HG03571 (cell line): Measurements from ENCODE around the gene DCP1B.

Source experiments
- ATAC-seq: cut with Tn5 transposase; IDR thresholded peaks from one replicate; pipeline ENCODE4 v1.9.1; 2021; ENCODE audit not compliant: unreplicated experiment

DCP1B gene

DNA sequence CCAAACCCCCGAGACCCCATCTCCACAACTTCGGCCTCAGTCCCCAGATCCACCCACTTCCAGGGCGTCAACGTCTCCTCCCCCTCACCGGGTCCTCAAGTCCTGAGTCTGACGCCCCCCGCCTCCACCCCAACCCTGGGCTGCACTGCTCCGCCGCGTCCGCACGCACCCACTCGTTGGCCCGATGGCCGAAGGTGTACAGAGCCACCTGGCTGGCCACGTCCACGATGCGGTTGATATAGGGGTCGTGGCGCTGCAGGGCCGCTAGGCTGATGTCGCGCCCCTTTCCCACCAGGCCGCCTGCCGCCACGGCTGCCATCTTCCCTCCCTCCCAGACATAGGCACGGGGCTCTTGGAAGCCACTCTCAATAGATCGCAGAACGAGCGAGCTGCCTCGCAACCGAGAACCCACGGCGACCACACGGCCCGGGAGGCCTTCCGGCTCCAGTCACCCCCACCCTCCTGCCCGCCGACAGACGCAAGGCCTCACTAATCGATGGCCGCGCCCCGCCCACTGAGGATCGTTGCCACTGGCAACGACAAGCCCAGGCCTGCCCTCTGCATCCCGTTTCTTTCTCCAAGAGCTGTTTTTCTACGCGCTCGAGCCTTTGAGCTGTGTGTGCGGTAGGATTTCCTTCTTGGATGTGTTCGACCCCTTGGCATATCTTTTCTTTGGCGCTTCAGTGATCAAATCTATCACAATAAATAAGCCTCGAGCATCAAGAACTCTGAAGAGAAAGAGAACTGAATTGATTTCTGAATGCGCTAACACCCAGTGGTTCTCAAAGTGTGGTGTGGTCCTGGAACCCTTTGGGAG, at the start of gene DCP1B:
Gene DCP1B (minus strand): TSS at position 345 of the 817 bp plus-strand sequence. CDS start 26 bp downstream, at position 319.
- ATAC-seq = peak; percentile 91

DNA sequence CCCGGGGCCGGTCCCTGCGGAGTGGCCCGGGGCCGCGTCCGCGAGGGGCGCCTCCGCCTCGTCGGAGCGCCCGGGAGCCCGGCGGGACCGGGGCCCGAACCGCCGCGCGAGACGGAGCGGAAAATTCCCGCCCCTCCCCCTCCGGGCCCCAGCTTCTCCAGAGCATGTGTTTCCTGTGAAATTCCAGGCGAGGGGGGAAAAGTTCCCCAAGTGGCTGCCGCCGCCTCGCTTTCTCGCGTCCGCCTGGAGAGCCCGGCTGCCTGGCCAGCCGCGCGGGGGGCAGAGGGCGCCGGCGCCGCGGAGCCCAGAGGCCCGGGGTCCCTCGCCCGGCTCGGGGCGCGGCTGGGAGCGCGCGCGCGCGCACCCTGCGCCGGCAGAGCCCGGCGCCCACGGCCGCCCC, 49.4 kb upstream of the DCP1B start:
- ATAC-seq = no peak

DNA sequence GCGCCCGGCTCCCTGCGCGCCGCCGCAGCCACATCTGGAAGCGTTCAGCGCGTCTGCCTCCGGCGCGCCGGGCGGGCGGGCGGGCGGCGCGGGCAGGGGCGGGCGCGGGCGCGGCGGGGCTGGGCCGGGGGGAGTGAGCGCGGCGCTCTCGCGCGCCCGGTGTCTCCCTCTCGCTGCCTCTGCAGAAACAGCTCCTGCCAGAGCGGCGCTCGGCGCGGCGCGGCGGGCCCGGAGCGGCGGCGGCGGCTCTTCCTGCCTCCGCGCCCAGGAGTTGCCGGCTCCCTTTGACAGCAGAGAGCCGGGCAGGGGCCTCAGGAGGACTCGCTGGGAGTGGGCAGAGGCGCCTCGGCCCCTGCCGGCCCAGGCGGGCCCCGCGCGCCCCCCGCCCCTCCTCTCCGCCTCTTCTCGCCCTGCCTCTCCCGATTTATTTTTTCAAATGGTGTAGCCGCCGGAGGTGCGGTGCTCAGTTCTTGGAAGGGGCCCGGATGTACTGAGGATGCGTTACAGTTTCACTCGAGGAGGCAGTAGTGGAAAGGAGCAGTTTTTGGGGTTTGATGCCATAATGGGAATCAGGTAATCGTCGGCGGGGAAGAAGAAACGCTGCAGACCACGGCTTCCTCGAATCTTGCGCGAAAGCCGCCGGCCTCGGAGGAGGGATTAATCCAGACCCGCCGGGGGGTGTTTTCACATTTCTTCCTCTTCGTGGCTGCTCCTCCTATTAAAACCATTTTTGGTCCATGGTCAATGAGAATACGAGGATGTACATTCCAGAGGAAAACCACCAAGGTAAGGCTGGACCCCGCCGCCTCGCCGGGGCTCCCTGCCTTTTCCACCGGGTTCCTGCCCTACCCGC, 48.8 kb upstream of the DCP1B start, which contains the start of gene CACNA1C:
Gene CACNA1C (plus strand): TSS at position 162 of the 853 bp plus-strand sequence. CDS start 576 bp downstream, at position 738.
- ATAC-seq = no peak

DNA sequence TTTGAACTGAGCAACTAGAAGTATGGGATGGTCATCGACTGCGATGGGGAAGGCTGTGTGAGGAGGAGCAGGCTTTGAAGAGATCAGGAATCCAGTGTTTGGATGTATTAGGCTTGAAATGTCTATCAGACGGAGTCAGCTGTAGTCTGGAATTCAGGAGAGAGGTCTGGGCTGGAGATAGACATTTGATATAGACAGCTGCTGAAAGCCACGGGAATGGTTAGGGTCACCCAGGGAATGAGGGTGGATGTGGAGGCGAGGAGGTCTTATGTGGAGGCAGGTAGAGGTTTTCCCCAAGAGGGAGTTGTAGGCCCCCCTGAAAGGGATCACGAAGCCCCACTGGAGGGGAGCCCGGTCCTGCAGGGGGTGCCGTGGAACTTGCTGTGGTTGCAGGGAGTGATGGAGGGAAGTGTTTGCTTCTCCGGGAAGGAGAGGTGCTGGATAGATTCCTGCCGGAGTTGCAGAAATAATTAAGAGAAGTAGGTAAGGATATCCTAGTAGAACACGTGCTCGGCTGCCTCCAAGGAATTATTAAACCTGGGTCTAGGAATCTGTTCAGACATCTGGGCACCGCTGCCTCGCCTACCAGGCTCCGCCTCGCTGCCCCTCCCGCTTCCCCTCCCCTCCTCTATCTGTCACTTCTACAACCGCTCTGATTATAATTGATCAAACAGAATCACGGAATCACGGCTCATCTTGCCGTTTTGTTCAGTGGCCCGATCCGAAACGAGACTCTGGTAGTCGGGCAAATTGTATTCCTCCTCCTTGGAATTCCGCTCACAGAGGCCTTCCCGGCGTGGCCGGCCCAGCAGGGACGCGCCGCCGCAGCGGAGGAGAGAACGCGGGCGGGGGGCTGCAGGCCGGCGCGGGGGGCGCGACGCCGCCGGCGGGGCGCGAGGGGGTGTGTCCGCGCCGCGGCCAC, 47.7 kb upstream of the DCP1B start:
- no peak for ATAC-seq

DNA sequence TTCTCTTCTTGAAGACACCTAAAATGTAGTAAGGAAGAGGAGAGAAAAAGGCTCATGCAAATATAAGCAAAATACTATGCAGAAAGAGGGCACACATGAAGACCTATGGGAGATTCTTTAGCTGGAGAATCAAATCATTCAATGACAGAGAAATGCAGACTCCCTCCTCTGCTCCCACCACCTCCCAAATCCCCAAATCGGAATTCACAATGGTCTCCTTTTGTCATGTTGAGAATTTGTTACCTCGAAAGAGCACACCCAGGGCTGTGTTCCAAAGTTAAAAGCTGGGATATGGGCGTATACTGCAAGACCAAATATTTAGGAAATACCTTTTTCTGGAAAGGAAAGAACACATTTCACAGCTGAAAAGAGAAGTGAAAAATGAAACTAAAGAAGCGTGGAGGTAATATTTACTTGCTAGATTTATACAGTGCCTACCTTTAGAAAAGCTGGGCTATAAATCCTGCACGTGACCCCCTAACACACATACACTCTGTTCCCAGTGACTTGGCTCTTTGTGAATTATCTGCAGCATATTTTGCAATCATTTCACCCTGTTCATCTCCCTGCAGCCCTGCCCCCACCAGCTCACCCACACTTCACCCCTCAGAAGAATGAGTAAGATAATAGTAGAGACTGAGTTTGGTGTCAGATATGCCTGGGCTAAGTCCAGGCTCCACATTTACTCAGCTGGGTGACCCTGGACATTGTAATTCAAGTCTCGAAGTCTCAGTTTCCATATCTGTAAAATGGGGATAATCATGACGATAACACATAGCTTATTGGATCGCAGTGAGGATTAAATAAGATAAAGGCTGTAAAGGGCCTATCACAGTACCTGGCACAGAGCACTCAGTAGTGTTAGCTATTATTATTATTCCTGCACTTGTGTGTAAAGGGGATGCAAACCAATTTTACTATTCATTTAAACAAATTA, 45.6 kb upstream of the DCP1B start:
- ATAC-seq = no peak

DNA sequence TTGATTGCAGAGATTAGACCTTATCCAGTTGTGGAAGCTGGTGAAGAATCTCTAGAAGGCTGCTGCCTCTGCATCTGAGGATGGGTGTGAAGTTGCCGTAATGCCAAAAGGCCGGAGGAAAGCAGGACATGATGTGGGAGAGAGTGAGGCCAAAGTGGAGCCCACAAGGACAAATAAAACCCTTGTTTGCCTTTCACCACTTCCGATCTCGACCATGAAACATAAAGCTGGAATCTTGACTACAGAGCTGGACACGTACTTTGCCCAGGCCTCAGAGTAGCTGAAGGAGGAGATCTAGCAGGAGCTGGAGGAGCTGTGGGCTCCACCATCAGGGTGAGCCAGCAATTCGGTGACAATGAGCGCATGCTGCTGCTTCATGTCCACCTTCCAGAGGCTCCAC, 43.5 kb upstream of the DCP1B start:
- ATAC-seq = no peak

DNA sequence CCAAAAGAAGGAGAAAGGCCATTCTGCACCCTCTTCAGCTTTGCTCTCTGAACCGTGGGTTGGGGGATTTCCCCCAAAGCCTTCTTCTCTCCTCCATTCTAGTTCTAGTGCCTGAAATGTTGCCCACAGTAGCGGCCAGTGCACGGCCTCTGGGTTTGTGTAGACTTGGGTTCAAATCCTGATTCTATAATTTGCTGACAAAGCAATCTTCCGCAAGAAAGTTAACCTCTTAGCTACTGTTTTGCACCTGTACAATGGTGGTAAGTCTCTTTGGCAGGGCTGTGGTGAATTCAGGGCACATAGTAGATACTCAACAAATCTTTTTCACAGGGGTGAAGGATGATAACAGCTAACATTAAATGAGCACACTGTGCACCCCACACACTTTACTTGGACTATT, 42.7 kb upstream of the DCP1B start:
- ATAC-seq = no peak

DNA sequence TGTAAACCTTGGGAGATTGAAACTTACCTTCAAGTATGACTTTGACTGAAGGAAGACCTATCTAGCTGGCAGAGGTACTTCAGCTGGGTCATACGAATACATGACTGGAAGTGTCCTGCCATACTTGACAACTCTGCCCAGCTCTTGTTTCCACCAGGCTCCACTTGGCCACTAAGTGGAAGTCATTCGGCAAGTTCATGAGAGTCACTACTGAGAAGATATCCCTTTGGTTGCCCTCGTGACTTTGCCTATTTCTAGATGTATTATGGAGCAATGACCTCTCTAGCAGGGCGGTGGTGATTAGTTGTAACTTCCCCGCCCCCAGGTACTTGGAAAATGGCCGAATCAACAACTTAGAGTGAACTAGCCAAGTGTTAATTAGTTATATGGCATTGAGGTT, 39.9 kb upstream of the DCP1B start:
- ATAC-seq = no peak

DNA sequence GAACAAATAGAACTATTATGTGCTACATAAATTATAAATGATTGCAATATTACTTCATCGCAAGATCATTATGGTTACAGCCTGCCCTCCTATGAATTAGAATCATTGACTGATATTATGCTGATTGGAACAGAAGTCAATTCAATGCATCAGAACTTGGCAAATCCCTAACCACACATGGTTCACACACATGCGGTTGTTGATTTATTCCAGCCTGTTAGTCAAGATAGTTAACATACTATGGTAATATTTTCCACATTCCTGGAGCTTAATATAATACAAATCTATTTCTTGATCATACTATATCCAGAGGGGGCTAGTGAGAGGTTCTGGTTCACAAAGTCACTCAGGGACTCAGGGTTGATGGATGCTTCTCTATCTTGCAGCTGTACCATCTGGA, 38.8 kb upstream of the DCP1B start:
- no peak for ATAC-seq

DNA sequence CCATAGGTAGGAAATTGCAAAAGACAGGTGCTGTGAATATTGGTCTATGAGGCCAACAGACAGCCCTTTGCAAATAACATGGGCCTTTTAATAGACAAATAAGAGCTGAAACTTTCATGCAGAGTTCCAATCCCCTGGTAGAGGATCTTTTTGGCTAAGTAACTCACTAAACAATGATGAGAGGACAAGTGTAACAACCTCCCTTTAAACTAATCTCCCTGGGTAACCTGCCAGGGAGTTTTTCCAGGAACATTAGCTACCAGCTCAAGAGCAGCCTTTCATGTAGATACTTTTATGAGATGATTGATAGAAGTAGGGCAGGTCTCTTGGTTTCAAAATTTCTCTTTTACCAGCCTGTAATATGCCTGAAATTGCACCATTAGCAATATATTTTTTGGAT, 34.8 kb upstream of the DCP1B start:
- no peak for ATAC-seq

DNA sequence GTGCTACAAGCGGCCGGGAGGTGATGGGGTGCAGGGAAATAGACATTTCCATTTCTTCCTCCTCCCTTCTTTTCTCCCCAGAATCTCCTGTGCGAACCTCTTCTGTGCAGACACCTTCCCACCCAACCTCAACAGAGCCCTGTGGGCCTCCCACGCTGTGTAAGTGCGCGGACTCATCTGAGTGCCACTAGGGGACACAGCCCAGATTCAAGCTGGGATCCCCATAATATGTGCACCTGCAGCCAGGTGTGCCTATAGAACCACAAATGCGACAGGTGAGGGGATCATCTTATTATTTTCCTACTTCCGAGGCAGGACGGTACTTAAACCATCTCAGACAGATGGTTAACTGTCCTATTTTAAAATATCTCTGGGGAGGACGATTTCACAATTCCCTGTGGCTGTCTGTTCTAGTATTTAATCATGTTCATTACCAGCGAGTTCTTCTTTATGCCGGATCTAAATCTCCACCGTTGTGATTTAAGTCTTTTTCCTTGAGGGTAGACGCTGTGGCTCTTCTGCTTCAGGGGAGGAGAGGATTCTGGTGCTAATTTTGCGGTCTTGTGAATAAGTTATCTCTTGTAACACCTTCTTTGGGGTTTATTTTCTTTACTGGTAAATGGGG, 31.3 kb upstream of the DCP1B start:
- no peak for ATAC-seq

DNA sequence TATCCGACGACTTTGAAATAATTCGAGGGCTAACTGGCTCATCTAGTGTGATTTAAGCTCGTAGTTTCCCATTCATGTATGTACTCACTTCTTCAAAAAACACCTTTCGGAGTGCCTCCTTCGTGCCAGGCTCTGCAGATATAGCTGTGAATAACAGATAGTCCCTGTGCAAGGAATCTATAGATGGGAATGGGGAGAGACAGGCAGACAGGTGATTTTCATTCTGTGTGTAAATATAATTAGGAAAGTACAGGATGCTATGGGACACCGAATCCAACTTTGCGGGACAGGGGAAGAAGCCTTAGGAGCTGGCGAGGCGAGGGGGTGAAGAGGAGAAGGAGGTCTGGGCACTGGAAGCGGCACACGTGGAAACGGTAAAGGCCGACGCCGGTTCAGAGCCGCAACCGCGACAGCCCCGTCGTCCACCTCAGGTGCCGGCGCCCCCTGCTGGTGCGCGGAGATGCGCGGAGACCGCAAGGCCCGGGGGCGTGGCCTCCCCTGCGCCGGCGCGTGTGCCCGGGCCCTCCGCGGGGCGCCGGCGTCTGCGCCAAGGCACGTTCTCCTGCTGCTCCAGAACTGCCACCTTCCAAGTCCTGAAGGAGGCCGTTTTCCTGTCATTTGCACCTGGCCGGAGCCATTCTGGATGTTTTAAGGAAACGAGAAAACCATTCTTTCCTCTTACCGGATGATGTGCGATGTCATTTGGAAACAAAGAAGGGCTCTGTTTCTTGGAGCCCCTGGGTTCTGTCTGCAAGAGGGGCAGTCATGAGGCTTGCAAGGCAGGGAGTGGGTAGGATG, 30.6 kb upstream of the DCP1B start:
- ATAC-seq = peak; percentile 80

DNA sequence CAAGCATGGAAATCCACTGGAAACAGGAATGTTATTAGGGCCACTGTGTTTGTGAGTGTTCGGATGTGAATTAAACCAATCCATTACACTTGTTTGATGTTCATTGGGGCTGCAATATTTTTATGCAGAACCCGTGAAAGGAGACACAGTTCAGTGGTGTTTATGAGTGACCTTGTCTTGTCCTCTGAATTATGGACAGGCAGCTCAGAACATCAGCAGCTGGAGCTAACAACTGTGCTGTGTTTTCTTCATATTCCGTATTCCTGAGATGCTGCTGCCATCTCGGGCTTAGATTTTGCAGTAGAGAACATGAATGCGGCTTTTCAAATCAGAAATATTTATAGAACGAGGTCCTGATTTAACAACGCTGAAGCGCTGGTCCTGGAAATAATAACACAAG, 28.2 kb upstream of the DCP1B start:
- no peak for ATAC-seq

DNA sequence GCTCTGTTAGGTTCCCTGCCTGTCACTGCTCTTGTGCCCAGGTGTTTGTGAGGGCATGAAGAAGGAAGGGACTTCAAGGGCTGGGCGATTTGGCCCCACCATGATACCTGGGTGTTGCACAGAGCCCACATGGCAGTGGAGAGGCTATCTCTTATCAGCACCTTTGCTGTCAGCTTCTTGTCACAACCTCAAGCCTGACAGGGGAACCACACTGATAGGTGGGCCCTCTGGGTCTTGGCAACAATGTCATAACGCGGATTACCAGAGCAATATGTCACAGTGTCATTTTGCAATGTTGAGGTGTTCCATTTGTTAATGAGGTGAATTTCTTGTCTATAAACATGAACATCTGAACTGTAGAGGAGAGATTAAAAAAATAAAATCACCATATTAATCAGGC, 25.6 kb upstream of the DCP1B start:
- ATAC-seq = no peak

DNA sequence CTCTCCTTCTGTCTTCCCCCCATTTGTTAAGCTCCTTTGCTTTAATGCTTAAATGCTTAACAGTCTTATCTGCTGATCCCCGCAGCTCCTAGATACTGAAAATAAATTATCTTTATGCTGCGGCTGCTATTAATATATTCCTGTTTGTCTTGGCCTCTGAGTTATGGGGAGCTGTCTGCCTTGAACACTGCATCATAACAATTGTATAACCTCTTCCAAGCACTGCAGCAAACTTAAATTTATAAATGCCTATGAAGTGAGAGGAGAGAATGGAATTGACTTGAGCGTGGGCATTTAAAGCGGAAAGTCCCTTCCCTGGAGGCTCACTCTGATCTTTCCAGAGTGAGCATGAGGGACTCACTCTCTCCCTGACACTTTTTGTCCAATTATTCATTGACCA, 23.1 kb upstream of the DCP1B start:
- ATAC-seq = no peak

DNA sequence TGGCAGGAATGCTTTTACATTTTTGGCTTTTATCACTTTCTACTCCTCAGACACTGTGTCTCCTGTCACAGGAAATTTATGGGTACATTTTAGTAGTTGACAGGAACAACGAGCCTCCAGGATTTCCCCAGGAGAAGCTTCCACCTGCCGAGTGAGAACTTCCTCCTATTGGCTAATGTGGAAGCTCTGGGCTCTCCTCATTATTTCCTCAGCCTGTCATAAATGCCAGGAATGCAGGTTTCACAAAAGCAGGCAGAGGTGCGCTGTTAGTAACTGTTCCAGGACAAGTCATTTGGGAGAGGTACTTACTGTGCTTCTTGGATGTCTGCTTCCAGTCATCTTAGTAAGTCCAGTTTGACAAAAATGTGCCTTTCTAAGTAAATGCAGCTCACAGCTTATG, 19.1 kb upstream of the DCP1B start:
- no peak for ATAC-seq

DNA sequence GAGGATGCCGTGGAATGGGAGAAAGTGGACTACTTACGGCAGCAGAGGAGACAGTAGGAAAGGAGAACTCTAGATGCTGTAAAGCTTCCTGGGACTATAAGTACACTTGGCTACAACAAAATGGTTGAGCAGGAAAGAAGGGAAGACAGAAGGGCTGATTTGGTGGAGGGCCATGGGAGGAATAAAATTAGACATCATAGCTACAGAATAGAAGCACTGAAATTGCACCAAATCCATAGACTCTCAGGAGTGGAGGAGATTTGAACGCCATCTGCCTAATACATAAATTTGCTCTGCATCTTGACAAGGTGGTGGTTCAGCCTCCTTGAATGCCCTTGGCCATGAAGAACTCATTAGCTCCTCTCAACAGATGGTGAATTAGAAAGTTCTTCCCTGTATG, 16.3 kb upstream of the DCP1B start:
- ATAC-seq = no peak

DNA sequence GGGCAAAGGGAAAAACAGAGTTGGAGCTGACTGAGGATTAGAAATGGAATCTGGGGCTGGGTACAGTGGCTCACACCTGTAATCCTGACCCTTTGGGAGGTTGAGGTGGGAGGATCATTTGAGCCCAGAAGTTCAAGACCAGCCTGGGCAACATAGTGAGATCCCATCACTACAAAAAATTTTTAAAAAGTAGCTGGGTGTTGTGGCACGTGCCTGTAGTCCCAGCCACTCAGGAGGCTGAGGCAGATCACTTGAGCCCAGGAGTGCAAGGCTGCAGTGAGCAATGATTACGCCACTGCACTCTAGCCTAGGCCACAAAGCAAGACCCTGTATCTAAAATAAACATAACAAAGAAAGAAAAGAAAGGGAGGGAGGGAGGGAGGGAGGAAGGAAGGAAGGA, 14.9 kb upstream of the DCP1B start:
- ATAC-seq = no peak

DNA sequence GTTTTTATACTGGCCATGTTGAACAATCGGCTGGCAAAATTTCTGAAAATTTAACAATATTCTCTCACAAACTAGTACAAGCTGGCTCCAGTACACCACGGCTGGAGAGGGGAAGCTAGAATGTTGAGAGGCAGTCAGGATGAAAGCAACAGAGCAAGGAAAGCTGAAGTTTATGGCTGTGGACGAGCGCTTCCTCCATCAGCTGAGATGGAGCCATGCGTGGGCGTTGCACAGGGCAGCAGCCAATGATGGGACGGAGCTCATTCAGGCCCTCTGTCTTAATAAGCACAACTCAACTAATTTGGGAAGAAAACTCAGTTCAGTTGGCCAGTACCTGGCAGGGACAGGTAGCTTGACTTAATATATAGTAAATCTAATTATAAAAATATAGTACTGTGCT, 14.1 kb upstream of the DCP1B start:
- ATAC-seq = no peak
